ENCODE results near the gene TMEM108.

Gene TMEM108

DNA sequence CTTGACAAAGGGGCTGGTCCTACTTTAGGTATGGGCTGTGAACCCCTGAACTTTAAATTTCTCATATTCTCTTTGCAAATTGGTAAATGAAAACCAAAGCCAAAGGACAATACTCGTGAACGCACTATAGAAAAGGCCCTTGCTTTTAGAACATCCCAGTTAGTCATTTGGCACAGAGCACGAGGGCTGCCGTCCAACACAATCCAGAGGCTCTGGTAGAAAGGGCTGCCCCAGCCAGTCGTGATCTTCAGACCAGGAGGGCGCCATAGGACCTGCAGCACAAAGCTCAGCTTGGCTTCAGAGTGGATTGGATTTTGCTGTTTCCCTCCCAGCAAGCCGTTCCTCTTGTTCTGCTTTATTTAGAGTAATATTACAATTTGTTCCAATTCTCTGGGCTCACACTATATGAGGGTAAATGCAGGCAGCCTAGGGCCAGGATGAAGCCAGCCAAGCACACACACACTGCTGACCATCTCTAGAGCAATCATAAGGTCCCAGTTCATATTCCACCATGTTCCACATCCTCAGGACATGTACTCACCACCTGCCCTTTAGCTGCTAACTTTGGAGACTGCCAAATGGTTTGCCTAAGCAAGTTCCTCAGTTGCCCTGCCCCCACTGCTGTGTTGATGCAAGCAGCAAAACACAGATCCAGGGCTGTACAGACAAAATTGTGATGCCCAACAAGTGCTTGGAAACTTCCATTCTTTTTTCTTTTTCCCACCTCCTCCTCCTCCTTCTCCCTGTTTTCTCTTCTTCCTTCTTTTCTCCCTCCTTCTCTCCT is 355.7 kb downstream of the TMEM108 start:
- no peak for DNase-seq

DNA sequence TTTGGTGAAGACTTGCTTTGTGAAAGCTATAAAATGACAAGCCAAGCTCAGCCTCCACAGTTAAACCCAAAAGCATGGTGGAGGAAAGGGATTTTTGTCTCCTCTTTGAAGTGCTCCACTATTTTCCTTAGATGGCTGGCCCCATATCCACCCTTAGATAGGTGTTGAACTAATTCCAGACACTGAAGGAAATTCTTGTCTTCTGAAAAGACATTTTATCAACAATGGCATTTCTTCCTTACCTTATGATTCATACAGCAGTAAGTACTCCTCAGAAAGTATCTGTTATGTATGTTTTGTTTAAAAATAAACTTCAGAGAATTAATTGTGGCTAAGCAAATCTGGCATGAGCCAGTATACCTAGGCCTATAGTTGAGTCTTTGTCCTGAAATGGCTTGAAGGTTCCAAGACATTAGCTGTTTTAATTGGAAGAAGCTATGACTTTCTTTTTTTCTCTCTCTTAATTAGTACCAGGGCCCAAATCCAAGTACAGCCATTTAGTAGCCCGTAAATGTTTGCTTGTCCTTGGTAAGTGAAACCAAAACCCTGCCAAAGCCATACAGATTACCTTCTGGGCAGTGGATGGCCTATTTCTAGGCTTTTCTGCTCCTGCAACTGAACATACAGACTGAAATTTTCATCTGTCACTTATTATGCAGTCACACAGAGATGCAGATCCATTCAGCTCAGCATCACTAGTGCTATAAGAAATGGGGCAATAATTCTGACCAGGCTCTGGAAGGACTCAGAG is 356.5 kb downstream of the TMEM108 start:
- DNase-seq: no peak

DNA sequence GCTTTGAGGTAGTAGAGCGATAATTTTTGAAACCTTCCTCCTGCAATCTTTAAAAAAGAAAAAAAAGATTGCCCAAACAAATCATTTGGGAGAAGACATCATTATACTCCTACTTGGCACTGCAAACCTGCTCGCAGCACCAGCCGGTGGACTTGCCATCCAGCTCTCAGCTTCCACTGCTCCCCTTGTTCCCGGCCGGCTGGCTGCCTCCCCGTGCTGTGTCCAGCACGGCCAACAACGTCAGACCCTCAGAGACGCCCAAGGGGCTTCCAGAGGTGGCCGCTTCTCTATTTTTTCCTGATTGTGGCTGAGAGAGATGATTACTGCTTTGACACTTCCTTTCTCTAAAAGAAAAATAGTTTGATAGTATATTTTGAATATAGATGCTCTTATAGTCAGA is 358.7 kb downstream of the TMEM108 start:
- no peak for DNase-seq

DNA sequence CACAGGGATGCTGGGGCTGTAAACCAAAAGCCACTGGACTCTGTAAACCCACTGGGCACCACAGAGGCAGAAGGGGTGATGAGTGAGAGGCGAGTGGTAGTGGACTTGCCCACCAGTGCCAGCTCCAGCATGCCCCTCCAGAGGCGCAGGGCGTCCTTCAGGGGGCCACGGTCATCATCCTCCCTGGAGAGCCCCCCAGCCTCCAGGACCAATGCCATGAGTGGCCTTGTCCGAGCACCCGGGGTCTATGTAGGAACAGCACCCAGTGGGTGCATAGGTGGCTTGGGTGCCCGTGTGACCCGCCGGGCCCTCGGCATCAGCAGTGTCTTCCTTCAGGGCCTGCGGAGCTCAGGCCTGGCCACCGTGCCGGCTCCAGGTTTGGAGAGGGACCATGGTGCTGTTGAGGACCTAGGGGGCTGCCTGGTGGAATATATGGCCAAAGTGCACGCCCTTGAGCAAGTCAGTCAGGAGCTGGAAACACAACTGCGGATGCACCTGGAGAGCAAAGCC is 361.9 kb downstream of the TMEM108 start, which contains the start of gene BFSP2:
Gene BFSP2, plus strand, starts transcription at position 51 of the 510 bp plus-strand sequence. Its CDS starts 28 bp downstream, at position 79.
- no peak for DNase-seq

DNA sequence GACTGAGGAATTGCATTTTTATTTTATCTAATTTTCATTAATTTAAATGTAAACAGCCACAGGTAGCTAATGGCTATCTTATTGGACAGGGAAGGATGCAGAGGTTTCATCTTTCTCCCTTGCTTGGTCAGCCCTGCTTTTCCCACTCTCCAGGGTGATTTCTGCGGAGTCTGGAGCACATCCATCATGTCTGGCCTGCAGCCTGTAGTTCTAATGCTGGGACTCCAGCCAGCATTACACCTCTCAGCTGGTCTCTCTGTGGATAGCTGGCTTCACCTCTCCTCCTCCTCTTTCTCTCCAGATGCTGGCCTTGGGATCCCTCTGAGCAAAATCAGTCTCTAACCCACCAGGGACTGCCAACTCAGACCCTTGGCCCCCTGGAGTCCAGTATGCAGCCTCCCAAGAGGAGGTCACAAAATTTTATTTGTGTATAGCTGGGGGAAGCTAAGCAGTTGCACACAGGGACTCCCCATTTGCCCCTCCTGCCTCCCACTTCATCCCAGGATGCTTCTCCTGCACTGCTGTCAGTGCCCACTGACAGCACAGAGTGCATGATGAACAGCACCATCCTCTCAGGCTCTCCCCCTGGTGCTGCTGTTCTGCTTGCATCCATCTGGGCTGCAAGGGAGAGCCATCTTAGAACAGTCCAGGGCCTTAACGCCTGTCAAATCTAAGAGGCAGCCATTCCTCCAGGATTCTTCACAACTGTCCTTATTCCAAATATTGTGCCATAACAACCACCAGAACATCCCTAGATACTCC is 363.4 kb downstream of the TMEM108 start:
- DNase-seq: no peak

DNA sequence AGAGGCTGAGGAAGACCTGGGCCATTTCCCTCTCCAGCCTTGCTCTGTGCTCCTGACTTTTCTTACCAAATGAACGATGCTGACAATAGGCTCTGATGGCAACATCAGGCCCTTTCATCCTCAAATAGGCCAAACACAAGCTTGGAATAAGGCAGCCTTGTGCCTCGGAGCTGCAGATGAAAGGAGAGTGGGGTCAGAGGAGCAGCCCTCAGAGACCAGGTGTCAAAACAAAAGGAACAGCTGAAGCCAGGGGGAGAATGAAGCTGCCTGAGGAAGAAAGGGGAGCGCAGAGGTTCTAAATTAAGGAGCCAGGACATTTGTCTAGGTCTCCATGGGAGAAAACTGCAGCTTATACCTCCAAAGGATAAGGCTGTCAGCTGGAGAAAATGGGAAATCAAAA is 366.7 kb downstream of the TMEM108 start:
- DNase-seq: no peak

DNA sequence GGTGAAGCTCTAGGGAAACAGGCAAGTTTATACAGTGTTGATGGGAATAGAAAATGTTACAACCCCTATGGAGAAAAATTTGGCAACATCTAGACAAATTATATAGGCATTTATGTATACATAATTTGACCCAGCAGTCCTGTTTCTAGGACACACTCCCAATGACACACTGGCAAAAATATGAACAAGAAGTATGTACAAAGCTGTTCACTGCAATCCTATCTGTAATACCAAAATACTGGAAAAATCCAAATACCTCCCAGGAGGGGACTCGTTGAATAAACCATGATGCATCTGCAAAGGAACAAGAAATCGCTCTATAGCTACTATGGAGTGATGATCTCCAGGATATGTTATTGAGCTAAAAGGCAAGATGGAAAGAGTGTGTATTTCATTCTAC is 370.2 kb downstream of the TMEM108 start:
- no peak for DNase-seq

DNA sequence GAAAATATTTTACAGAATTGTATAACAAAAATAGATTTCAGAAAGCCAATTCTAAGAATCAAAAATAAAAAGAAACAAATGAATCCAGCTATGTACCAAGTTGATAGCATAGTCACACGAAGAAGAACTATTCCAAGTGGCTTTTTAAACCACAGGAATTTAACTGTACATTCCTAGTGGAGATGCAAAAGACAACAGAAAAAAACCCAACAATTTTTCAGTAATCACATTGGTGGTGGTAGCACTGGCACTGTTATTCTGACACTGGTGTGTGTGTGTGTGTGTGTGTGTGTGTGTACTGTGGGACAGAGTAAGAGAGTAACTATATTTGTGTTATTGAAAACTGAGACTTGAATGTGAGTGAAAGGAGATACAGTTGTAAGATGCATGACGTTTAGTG is 370.8 kb downstream of the TMEM108 start:
- DNase-seq: no peak

DNA sequence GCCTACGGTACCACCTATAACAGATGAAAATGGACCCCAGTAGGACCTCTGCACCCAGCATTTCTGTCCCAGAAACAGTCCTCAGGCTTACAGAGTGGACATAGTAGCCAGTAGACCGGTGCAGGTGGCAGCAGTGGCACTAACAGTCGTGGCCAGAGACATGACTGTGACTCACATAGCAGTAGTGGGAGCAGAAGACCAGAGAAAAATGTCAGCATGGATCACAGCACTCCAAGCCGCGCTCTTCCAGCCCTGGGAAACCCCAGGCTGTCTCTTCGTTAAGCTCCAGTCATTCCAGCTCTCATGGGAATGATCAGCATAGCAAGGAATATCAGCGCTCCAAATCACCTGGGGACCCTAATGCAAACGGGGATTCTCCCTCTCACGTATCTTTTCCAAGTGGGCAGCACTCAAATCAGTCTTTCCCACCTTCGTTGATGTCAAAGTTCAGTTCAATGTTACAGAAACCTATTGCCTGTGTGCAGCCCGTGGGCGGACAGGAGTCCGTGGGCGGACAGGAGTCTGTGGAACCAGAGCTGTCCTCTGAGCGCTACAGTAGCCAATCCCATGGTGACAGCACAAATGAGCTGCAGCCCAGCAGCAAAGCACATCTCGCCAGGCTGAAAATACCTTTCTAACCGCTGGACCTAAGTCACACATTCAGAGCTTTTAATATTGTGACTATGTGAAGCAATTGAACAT is 372.2 kb downstream of the TMEM108 start:
- no peak for DNase-seq

DNA sequence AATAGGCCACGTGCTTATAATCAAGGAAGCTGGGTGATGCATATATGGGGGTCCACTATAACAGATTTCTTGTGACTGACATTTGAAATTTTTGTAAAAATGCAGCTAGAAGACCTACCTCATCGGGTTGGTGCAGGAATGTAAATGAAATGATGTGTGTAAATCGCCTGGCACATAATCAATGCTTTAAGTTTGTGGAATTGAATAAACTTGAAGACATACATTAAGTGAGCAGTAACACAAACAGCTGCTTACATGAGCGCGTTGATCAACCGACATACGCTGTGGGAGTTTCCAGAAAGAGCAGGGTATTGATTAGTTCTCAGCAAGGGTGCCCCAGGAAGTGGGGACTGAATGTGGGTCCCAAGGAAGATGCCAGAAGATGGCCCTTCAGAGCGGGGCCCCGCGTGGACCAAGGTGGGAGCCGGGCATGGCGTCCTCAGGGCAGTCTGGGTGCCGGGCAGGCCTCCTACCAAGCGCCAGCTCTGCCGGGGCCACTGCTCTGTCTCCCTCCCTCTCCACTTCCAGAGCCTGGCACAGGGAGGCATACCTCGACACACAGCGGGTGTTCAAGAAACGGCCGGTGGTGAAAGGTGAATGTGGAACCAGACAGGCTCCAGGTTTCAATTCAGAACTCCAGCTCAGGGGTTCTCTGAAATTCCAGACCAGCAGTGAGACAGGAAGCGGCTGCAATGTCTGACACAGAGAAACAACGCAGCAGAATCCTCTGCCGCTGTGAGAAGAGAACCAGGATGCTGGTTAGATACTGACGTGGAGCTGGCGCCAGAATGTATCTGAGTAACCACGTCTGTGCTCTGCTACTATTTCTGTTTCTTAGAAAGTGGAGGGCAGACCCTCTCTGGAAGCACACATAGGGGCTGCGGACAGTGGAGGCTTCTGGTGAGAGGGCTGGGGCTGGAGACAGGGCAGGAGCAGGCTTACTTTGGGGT is 374.3 kb downstream of the TMEM108 start:
- DNase-seq: no peak

DNA sequence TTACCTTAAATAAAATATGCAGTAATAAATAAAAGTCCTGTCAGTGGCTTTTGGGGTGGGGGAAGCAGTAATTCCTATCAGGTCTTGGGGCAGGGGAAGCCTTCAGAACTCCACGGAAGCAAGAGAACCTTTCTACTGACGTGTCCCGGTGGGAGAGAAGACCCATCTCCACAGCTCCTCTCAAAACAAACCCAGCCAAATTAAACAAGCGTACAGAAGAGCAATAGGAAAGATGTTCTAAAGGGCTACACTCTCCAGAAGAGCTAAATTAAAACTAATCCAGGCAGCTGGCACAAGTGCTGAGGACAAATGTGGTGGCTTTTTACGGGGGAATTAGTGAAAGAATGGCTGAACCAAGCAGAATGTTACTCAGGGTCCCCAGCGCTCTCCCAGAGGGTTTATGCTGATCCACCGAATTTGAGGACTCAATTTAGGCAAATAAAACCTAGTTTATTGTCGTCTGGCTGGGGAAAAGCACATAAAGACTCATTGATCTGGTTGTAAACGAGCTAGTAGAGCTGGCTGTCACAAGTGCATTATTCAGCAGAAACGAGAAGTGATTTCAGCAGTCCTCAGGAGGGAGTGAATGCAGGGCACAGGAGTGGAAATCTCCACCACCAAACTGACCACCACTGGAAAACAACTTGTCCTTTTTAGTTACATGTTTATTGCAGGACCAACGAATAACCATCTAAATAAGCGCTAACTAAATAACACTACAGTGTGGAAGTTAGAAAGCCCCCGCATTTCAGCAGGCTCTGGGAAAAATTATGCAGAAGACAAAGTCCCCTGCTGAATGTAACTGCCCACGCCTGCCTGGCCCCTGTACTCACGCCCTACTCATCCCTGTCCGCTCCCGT is 375.2 kb downstream of the TMEM108 start:
- peak; percentile 40 for DNase-seq

DNA sequence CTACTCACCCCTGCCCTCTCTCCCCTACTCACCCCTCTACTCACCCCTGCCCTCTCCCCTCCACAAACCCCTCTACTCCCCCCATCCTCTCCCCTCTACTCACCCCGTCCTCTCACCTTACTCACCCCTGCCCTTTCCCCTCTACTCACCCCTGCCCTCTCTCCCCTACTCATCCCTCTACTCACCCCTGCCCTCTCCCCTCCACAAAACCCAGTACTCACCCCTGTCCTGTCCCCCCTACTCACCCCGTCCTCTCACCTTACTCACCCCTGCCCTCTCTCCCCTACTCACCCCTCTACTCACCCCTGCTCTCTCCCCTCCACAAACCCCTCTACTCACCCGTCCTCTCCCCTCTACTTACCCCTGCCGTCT is 375.8 kb downstream of the TMEM108 start:
- no peak for DNase-seq

DNA sequence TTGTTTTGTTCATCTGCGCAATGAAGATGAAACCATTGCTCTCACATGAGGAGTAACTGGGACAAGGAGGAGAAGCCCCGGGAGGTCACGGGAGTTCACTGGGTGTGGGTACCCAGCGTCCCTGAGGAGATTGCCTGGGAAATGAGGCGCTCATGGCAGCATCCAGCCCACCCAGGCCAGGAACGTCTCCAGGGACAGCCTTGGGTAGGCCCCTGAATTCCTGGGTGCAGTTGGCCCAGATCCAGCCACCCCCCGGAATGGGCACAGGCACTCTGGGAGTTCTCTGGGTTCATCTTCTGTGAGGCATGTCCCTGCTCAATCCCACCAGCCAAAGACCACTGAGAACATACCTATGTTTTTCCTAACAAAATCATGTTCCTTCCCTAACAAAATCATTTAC is 380.2 kb downstream of the TMEM108 start:
- no peak for DNase-seq

DNA sequence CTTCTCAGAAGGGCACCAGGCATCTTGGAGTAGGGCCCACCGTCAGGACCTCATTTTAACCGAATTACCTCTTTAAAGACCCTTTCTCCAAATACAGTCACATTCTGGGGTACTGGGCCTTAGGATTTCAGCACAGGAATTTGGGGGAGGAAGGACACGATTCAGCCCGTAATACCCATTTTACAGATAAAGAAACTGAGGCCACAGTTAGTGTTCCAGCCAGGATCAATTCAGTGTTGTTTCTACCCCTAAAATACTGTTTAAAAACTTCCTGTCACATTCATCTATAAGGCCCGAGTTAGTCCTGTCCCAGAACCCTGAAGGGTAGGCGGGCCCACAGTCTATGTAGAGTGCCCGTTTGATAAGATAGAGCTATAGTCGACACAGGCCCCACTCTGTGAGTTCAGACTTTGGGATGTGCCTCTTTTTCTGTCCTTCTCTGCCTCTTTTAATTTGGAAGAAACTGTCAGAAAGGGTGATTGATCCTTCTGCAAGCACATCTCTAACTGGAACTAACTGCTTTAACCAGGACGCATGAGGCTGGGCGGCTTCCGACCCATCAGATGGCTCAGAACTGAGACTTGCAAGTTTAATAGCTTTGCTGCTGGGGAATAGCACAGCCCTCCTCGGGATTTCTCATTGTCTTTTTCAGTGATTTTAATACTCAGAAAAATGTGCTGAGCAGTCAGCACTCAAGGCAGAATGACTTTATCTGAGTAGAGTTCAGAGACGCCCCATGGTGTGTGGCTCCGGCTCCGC is 381.1 kb downstream of the TMEM108 start:
- no peak for DNase-seq

DNA sequence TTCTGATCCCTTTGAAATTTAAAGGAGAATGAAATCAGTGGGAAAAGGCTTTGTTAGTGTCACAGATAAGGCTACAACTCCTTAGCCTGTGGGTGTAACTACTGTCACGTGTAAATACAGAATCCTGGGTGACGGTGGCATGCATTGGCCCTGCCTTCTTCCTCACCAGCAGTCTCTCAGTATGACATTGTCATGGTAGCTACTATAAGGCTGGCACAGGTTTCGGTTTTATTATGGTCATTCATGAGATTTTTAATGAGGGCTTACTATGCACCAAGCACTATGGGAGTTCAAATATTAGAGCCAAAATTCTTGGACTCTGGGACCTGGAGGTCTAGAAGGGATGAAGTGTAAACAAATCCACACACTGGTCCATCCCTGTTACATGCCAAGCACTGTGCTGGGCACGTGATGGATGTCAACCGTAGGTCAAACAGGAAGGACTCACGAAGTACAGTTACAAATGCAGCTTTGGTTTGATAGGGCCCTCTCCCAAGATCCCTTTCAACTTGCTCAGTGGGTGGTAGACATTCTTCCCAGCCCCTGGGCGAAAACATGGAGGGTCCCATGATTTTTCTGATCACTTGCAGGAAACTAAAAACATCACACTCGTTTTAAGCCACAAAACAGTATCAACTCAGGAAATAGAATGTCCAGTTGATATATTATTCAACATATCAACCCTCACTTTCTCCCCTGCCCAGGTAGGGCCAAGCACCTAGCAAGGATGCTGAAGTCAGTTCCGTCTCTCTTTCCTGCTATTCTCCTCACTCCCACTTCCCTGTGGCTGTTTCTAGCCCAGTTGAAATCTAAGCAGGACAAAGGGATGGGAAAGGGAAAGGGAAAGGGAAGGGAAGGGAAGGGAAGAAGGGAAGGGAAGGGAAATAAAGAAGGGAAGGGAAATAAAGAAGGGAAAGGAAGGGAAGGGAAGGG is 387.0 kb downstream of the TMEM108 start:
- no peak for DNase-seq

DNA sequence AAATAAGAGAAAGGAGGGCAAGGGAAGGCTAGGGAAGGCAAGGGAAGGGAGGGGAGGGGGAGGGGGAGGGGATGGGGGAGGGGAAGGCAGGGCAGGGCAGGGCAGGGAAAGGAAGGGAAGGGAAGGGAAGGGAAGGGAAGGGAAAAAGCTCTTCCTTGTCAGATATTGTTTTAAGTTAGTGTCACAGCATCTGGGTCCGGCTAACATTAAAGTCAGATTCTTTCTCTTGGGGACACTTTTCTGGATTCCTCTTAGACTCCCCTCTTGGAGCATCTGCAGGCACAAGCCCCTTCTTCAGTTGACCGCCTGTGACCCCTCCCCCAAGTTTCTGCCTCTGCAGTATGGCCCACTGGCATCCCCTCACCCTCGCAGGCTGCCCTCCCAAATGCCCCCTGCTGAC is 387.7 kb downstream of the TMEM108 start:
- no peak for DNase-seq

DNA sequence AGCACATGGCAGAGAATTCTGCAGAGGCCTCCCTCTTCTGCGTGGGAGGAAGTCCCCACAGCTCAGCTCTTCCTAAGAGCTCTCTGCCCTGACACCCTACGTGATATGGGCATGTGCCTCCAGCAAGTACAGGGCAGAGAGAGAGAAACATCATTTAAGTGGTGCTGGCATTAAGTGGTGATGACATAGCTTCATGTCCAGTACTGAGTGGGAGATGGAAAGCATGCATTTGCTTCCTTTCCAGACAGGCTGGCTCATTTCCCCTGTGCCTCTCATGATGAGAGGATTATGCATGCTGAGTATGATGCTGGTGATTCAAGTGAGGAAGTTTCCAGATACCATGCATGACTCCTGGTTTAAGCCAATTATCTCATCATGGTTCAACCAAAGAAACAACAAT is 388.5 kb downstream of the TMEM108 start:
- no peak for DNase-seq

DNA sequence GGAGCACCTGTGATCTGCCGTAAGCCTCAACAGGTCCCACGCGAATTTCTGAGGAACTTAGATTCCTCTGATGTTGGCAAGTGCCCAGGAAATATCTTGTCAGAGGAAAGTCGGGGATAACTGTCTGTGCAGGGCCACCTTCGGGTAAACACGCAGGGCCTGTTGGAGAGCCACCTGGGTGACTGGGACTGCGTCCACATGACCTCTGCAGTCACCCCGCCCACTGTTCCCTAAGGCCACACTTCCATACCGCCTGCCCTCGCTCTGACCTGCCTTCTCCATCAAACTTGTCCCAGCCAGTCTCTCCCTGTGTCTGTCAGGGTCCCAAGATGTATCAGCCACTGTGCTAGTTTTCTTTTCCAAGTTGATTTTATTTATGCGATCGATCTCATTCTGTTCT is 390.4 kb downstream of the TMEM108 start:
- DNase-seq: no peak

DNA sequence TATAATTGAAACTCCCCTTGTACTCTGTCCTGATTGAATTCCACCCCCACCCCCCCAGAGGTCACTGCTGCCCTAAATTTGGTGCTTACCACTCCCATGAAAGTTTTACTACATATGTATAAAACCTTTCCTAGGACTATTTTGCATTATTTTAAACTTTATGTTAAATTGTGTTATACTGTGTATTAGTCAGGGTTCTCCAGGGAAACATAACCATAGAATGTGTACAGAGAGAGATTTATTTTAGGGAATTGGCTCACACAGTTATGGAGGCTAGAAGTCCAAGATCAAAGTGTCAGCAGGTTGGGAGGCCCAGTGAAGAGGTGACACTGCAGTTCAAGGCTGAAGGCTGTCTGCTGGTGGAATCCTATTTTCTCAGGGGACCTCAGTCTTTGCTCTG is 390.9 kb downstream of the TMEM108 start:
- DNase-seq: no peak

Data from NCI-H82 (cell line).